Vagina (tissue), 2 donors: ENCODE data around the gene FBXL16. TPM values are rescaled to one million over a fixed set of nuclear protein-coding genes. Genes with fewer than 3 reads are reported as not detected.

ENCODE experiments used
- DNase-seq, 2 donors: peaks; one replicate each; pipeline ENCODE4 v3.0.0-alpha.2; 2017; ENCODE audit errors: extremely low spot score in 2 of 2
- H3K27ac ChIP-seq: fragments of 200-600 bp; sonication (generic); one replicate; pipeline ENCODE4 v1.5.1; 2019
- H3K27me3 ChIP-seq: fragments of 200-600 bp; sonication (generic); one replicate; pipeline ENCODE4 v1.5.1; 2019
- H3K36me3 ChIP-seq, 2 donors: fragments of 200-600 bp; sonication (generic); one replicate each; pipeline ENCODE4 v1.5.1; 2017 to 2019
- H3K4me1 ChIP-seq: fragments of 200-600 bp; sonication (generic); one replicate; pipeline ENCODE4 v1.5.1; 2019
- H3K4me3 ChIP-seq, 2 donors: fragments of 200-600 bp; sonication (generic); 1 replicate in 1 of 2; 2 replicates in 1 of 2; pipeline ENCODE4 v1.5.1; 2016 to 2019
- H3K9me3 ChIP-seq: fragments of 200-600 bp; sonication (generic); one replicate; pipeline ENCODE4 v1.5.1; 2019
- POLR2A ChIP-seq, 2 donors: fragments of 450-650 bp; IDR thresholded peaks; one replicate each; pipeline ENCODE4 v1.6.1; 2017; ENCODE audit warnings: antibody characterized with exemption in 2 of 2, mild to moderate bottlenecking in 2 of 2, moderate library complexity in 2 of 2
- POLR2AphosphoS5 ChIP-seq, 2 donors: sonication (generic); formaldehyde crosslinking; IDR thresholded peaks; one replicate each; pipeline ENCODE4 v1.9.0; 2017; ENCODE audit warnings: antibody characterized with exemption in 2 of 2, mild to moderate bottlenecking in 2 of 2, low read depth in 1 of 2; ENCODE audit not compliant: insufficient read depth in 1 of 2
- intact Hi-C: fragments of 100-400 bp; cut with DNase I; formaldehyde crosslinking; loops from one replicate; pipeline ENCODE4 v1.15.1; 2023
- total RNA-seq: library from RNA; depleted of rRNA; stranded (reverse); fragments of >200 nt; gene quantifications from one replicate; pipeline ENCODE4 v1.2.3, GENCODE V29; 2016
- TF ChIP-seq, protein P1 (sequence below), 3 experiments: fragments of 450-650 bp in 2 of 3; fragments of 200-600 bp in 1 of 3; sonication (generic) in 1 of 3; IDR thresholded peaks; one replicate each; pipeline ENCODE4 v1.5.1; 2017 to 2019; ENCODE audit warnings: antibody characterized with exemption in 3 of 3, mild to moderate bottlenecking in 2 of 3, moderate library complexity in 2 of 3

FBXL16 gene
- total RNA-seq, 1 donor from 2014 or later: 4.4 TPM

GRCh38 chr16:687499-687898 lies 18.1 kb downstream of the FBXL16 start:
- H3K4me3 ChIP-seq: no peak overlapping the region
- H3K27me3 ChIP-seq: no peaks in the 10 kb centered on the region
- H3K4me1 ChIP-seq: peaks cover 55% of the 10 kb centered on the region
- TF ChIP-seq POLR2A (IDR thresholded peaks at IDR 0.05) (no peak), POLR2AphosphoS5 (IDR thresholded peaks at IDR 0.05; ENCODE audit: insufficient read depth in 1 of 2, low read depth in 1 of 2) (no peak)
- TF ChIP-seq, protein P1, sequence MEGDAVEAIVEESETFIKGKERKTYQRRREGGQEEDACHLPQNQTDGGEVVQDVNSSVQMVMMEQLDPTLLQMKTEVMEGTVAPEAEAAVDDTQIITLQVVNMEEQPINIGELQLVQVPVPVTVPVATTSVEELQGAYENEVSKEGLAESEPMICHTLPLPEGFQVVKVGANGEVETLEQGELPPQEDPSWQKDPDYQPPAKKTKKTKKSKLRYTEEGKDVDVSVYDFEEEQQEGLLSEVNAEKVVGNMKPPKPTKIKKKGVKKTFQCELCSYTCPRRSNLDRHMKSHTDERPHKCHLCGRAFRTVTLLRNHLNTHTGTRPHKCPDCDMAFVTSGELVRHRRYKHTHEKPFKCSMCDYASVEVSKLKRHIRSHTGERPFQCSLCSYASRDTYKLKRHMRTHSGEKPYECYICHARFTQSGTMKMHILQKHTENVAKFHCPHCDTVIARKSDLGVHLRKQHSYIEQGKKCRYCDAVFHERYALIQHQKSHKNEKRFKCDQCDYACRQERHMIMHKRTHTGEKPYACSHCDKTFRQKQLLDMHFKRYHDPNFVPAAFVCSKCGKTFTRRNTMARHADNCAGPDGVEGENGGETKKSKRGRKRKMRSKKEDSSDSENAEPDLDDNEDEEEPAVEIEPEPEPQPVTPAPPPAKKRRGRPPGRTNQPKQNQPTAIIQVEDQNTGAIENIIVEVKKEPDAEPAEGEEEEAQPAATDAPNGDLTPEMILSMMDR (IDR thresholded peaks at IDR 0.05): no peak
- H3K27ac ChIP-seq: no peak overlapping the region
- DNase-seq: no peak
- H3K9me3 ChIP-seq: no peaks in the 10 kb centered on the region
- intact Hi-C loops: no loop called here
- peaks cover 0 to 19% of the 10 kb centered on the region in 2 donors for H3K36me3 ChIP-seq

- no peak for TF ChIP-seq POLR2A (IDR thresholded peaks at IDR 0.05)
- no peak for TF ChIP-seq POLR2AphosphoS5 (IDR thresholded peaks at IDR 0.05; ENCODE audit: insufficient read depth in 1 of 2, low read depth in 1 of 2)
- TF ChIP-seq, protein P1 (IDR thresholded peaks at IDR 0.05): no peak
- H3K27me3 ChIP-seq: no peaks in the 10 kb centered on the region
- H3K9me3 ChIP-seq: no peaks in the 10 kb centered on the region
- H3K4me3 ChIP-seq: no peak overlapping the region
- DNase-seq: no peak
- intact Hi-C loops: no loop called here
- H3K27ac ChIP-seq: no peak overlapping the region
- peaks cover 0 to 28% of the 10 kb centered on the region in 2 donors for H3K36me3 ChIP-seq
- H3K4me1 ChIP-seq: peaks cover 63% of the 10 kb centered on the region
These were observed 18.9 kb downstream of the FBXL16 start for GRCh38 chr16:686459-687260.

DNA sequence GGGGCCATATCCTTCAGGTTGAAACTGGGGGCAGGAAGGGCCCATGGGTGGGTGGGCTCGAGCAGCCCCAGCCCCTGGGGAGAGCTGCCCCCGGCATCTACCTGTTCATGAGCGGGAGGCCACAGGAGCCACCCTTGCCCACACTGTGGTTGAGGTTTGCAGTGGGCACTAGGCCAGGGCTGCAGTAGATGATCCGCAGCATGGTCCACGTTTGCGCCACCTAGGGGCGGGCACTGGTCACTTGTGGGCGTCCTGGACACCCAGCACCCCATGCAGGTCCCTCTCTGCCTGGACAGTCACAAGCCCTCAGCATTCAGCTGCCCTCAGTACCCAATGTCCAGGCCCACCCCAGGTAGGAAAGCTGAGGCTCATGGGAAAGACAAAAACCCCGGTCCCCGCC lies 19.6 kb downstream of the FBXL16 start:
- peaks cover 0 to 29% of the 10 kb centered on the region in 2 donors for H3K36me3 ChIP-seq

GRCh38 chr16:684961-685696 lies 20.5 kb downstream of the FBXL16 start:
- no peaks in the 10 kb centered on the region for H3K27me3 ChIP-seq
- peak overlapping the region; percentile 67 for H3K27ac ChIP-seq
- no peaks in the 10 kb centered on the region for H3K9me3 ChIP-seq
- DNase-seq: no peak
- intact Hi-C loops: no loop called here
- H3K4me1 ChIP-seq: peaks cover 64% of the 10 kb centered on the region
- TF ChIP-seq POLR2A (IDR thresholded peaks at IDR 0.05) (no peak), POLR2AphosphoS5 (IDR thresholded peaks at IDR 0.05; ENCODE audit: insufficient read depth in 1 of 2, low read depth in 1 of 2) (no peak)
- TF ChIP-seq, protein P1 (IDR thresholded peaks at IDR 0.05): no peak
- peak overlapping the region; percentile 60 to 92 for H3K4me3 ChIP-seq
- H3K36me3 ChIP-seq: peaks cover 0 to 29% of the 10 kb centered on the region in 2 donors

More for the DNA sequence above, 19.6 kb downstream of the FBXL16 start:
- DNase-seq: no peak
- no peaks in the 10 kb centered on the region for H3K27me3 ChIP-seq
- no peak overlapping the region for H3K4me3 ChIP-seq
- H3K27ac ChIP-seq: no peak overlapping the region
- no peak for TF ChIP-seq POLR2A (IDR thresholded peaks at IDR 0.05)
- TF ChIP-seq POLR2AphosphoS5 (IDR thresholded peaks at IDR 0.05; ENCODE audit: insufficient read depth in 1 of 2, low read depth in 1 of 2): no peak
- TF ChIP-seq, protein P1 (IDR thresholded peaks at IDR 0.05): no peak
- intact Hi-C loops: no loop called here
- H3K9me3 ChIP-seq: no peaks in the 10 kb centered on the region
- peaks cover 68% of the 10 kb centered on the region for H3K4me1 ChIP-seq
